Lower leg skin (tissue), 4 donors: ENCODE results near the gene NTNG1. TPM values are rescaled to one million over a fixed set of nuclear protein-coding genes. Genes with fewer than 3 reads are reported as not detected.

Experiments
- DNase-seq, 2 donors: peaks; one replicate each; pipeline ENCODE4 v3.0.0-alpha.2; 2019; ENCODE audit warnings: low spot score in 2 of 2
- H3K4me3 ChIP-seq: fragments of 200-600 bp; sonication (generic); 2 replicates; pipeline ENCODE4 v1.5.1; 2017; ENCODE audit warnings: mild to moderate bottlenecking, low read depth; ENCODE audit not compliant: poor library complexity, severe bottlenecking
- POLR2A ChIP-seq, 2 donors: fragments of 450-650 bp; IDR thresholded peaks; one replicate each; pipeline ENCODE4 v1.6.1; 2016 to 2017; ENCODE audit warnings: antibody characterized with exemption in 2 of 2, mild to moderate bottlenecking in 1 of 2, moderate library complexity in 1 of 2
- WGBS, 2 donors: methylation state at CpG; one replicate each; pipeline ENCODE4 v1.1.5; 2018; 5-methylcytosine and 5-hydroxymethylcytosine counted together
- intact Hi-C: fragments of 100-400 bp; cut with DNase I; formaldehyde crosslinking; loops from one replicate; pipeline ENCODE4 v1.15.0; 2023; ENCODE audit warnings: low total_unique reads
- total RNA-seq, 4 donors: library from RNA; depleted of rRNA; stranded (reverse); fragments of >200 nt; gene quantifications; one replicate each; pipeline ENCODE4 v1.1.0, GENCODE V29; 2016
- TF ChIP-seq, protein P1 (sequence below), 3 donors: fragments of 450-650 bp; IDR thresholded peaks; one replicate each; pipeline ENCODE4 v1.5.1; 2016; ENCODE audit warnings: antibody characterized with exemption in 3 of 3, mild to moderate bottlenecking in 3 of 3, moderate library complexity in 2 of 3

The NTNG1 gene
- total RNA-seq, 4 donors from 2014 or later: 2.6 to 8.1 (median 3.4) TPM

DNA sequence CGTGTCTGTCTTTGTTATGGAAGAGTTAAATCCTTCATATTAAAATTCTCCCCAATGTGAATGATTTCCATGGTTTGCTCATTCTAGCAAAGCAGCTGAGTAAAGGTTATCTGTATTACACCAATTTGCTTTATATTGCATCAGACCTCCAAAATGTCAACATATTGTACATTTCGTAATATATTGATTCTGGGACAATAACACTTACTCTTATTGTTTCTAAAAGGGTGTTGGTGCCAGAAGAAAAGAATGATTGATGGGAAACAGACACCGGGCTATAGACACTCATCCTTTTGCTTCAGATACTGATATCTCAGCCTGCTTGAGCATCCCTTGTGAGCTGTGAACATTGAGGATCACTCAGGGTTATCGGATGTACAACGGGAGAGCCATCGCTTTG, 7.0 kb downstream of the NTNG1 start:
- no peak overlapping the region for H3K4me3 ChIP-seq
- WGBS, 2 donors: 86 to 88% methylated on average over 6 of the region's 6 CpGs
- intact Hi-C loops: no loop called here
- DNase-seq: no peak
- TF ChIP-seq POLR2A (IDR thresholded peaks at IDR 0.05): no peak
- TF ChIP-seq, protein P1, sequence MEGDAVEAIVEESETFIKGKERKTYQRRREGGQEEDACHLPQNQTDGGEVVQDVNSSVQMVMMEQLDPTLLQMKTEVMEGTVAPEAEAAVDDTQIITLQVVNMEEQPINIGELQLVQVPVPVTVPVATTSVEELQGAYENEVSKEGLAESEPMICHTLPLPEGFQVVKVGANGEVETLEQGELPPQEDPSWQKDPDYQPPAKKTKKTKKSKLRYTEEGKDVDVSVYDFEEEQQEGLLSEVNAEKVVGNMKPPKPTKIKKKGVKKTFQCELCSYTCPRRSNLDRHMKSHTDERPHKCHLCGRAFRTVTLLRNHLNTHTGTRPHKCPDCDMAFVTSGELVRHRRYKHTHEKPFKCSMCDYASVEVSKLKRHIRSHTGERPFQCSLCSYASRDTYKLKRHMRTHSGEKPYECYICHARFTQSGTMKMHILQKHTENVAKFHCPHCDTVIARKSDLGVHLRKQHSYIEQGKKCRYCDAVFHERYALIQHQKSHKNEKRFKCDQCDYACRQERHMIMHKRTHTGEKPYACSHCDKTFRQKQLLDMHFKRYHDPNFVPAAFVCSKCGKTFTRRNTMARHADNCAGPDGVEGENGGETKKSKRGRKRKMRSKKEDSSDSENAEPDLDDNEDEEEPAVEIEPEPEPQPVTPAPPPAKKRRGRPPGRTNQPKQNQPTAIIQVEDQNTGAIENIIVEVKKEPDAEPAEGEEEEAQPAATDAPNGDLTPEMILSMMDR (IDR thresholded peaks at IDR 0.05): no peak

DNA sequence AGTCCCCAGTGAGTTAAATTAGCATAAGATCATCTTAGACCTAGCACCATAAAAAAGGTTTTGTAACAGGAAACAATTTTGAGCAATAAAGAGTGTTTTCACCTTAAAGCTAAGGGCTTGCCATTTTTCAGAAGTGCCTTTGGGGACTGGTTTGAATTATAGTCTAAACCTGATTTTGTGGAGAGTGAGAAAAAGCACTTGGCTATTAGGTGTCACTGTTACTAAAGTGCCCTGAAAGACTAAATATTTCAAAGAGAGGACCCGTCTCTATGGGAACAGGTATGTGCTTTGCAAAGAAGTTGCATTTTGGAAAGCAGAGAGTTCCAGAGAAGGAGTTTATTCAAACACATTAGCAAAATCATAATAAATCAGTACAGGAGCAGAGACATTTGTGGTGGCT, 9.1 kb downstream of the NTNG1 start:
- no peak overlapping the region for H3K4me3 ChIP-seq
- no peak for DNase-seq
- intact Hi-C loops: no loop called here
- TF ChIP-seq, protein P1 (IDR thresholded peaks at IDR 0.05): no peak
- no peak for TF ChIP-seq POLR2A (IDR thresholded peaks at IDR 0.05)
- WGBS, 2 donors: 80 to 84% methylated on average over 1 of the region's 1 CpG

DNA sequence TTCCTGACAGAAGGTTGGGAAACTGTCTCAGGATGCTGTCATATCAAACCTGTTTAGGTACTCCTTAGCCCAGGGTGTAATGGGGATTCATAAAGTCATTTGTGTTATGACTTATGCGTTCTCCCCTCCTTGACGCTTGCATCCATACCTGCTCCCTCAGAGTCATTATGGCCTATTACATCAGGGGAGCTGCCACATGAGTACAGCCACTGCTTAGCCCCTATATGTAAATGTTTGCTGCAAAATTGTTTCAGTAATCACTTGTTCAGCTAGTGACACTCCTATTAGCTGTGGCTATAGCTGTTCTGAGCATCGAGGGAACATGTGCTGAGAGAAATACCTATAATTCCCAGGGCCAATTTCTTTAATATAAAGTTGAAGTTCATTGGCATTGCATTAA, 10.5 kb downstream of the NTNG1 start:
- no peak overlapping the region for H3K4me3 ChIP-seq
- 78 to 86% methylated on average over 3 of the region's 3 CpGs for WGBS, 2 donors
- intact Hi-C loops: no loop called here
- DNase-seq: no peak
- TF ChIP-seq POLR2A (IDR thresholded peaks at IDR 0.05): no peak
- TF ChIP-seq, protein P1 (IDR thresholded peaks at IDR 0.05): no peak

DNA sequence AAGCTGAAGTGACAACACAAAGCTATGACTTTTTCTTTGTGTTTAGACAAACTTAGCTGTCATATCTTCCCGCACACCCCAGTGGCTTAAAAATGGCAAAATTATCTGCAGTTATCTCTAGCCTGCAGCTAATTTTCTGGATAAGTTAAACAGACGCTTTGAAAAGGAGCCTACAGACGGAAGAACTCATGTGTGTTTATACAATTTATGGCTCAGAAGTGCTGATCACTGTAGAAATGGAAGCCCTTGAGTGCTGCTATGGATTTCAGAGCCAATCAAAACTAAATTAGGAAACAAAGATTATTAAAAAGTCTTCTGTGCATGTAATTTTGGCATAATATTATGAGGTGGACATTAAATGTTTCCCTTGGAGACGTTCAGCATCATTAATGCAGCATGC, 11.6 kb downstream of the NTNG1 start:
- 58 to 63% methylated on average over 4 of the region's 4 CpGs for WGBS, 2 donors
- intact Hi-C loops: no loop called here
- no peak for TF ChIP-seq POLR2A (IDR thresholded peaks at IDR 0.05)
- TF ChIP-seq, protein P1 (IDR thresholded peaks at IDR 0.05): no peak
- DNase-seq: no peak
- H3K4me3 ChIP-seq: no peak overlapping the region

DNA sequence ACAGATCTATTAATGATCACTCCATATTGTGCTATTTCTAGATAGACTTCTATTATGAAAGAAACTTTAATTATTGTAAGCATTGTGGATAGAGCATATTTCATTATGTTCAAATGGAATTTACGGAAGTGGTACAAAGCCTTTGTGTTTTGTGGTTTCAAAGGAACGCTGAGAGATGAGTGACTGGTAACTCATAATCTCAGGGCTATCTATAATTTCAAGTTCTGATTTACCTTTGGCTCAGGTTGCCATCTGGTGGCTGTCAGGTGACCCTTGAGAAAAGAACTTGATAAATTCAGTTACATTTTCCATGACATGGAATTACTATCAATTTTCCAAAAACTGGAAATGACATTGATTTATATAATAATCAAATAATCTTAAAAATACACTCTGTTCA, 12.2 kb downstream of the NTNG1 start:
- intact Hi-C loops: no loop called here
- 79 to 85% methylated on average over 2 of the region's 2 CpGs for WGBS, 2 donors

DNA sequence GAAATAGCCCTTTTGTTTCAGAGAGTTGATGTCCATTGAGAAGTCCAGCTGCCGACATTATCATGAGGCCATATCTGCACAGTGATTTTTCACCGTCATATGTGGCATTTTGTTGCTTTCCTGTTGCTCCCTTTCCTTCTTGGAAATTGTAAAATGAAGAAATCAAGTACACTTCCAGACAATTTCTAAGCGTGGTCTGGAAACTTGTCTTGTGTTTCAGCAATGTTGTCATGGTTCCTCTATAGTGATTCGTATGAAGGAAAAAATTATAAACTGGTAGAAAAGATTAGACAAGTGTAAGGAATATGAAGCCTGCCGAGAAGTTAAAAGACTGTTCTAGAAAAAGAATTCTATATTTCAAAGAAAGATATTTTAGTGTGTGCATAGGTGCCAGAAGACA, 17.7 kb downstream of the NTNG1 start:
- WGBS, 2 donors: 82 to 90% methylated on average over 5 of the region's 5 CpGs
- TF ChIP-seq POLR2A (IDR thresholded peaks at IDR 0.05): no peak
- TF ChIP-seq, protein P1 (IDR thresholded peaks at IDR 0.05): no peak
- no peak for DNase-seq
- no peak overlapping the region for H3K4me3 ChIP-seq
- intact Hi-C loops: no loop called here

More for the DNA sequence above, 12.2 kb downstream of the NTNG1 start:
- DNase-seq: no peak
- TF ChIP-seq, protein P1 (IDR thresholded peaks at IDR 0.05): no peak
- TF ChIP-seq POLR2A (IDR thresholded peaks at IDR 0.05): no peak
- no peak overlapping the region for H3K4me3 ChIP-seq
